ENCODE measurements around the gene BAD.

Gene BAD

DNA sequence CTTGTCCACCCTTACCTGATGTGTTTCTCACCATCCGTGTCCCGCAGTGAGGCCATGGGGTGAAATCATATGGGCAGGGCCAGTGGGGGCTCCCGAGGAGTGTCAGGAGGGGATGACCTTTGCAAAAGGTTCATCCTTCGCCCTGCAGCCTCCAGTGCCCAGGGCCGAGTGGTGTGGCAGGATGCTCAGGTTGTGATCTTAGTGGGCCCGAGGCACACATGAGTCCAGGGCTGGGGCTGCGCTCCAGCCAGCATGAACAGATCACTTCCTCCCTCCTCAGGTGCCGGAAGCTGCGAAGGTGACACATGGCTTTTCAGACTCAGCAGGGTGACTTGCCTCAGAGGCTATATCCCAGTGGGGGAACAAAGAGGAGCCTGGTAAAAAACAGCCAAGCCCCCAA is 46.4 kb downstream of the BAD start:
- peaks cover 10% of the 10 kb centered on the region for H3K36me3 ChIP-seq (ENCODE audit: insufficient read depth, low read length)
- peaks cover 5% of the 10 kb centered on the region; the same call in 1 of the 2 replicates for H3K27me3 ChIP-seq (ENCODE audit: insufficient read depth, low read length)
- no peaks in the 10 kb centered on the region for H3K9me3 ChIP-seq (ENCODE audit: insufficient read depth, low read depth, low read length)
- 89% methylated on average over 9 of the region's 9 CpGs for WGBS
- H3K4me1 ChIP-seq (ENCODE audit: insufficient read depth, low read length), result peaks cover 10% of the 10 kb centered on the region; the same call in 1 of the 2 replicates
- no peak overlapping the region for H3K27ac ChIP-seq (ENCODE audit: low read depth, low read length)
- no peak overlapping the region for H3K4me3 ChIP-seq (ENCODE audit: low read length)
- H3K9ac ChIP-seq (ENCODE audit: low read depth, low read length), result no peak overlapping the region

DNA sequence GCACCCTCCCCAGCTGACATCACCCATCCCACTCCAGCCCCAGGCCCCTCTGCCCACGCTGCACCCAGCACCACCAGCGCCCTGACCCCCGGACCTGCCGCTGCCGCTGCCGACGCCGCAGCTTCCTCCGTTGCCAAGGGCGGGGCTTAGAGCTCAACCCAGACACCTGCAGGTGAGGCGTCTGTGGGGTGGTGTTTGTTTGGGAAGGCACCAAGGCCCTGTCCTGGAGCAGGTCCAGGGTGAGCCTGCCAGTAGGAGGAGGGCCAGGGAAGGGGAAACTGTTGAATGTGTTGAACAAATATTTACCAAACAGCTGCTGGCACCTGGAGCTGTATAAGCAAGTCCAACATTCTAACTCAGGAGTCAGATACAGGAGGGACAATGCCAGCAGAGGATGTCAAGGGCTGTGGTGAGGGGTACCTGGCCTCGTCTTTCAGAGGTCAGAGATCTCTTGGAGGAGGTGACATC is 46.9 kb downstream of the BAD start:
- H3K4me1 ChIP-seq (ENCODE audit: insufficient read depth, low read length), result peaks cover 8% of the 10 kb centered on the region; the same call in 1 of the 2 replicates
- H3K36me3 ChIP-seq (ENCODE audit: insufficient read depth, low read length), result peaks cover 9% of the 10 kb centered on the region
- no peak overlapping the region for H3K27ac ChIP-seq (ENCODE audit: low read depth, low read length)
- no peak overlapping the region for H3K4me3 ChIP-seq (ENCODE audit: low read length)
- no peaks in the 10 kb centered on the region for H3K9me3 ChIP-seq (ENCODE audit: insufficient read depth, low read depth, low read length)
- peaks cover 11% of the 10 kb centered on the region; the same call in 1 of the 2 replicates for H3K27me3 ChIP-seq (ENCODE audit: insufficient read depth, low read length)
- H3K9ac ChIP-seq (ENCODE audit: low read depth, low read length), result no peak overlapping the region
- 88% methylated on average over 12 of the region's 12 CpGs for WGBS

DNA sequence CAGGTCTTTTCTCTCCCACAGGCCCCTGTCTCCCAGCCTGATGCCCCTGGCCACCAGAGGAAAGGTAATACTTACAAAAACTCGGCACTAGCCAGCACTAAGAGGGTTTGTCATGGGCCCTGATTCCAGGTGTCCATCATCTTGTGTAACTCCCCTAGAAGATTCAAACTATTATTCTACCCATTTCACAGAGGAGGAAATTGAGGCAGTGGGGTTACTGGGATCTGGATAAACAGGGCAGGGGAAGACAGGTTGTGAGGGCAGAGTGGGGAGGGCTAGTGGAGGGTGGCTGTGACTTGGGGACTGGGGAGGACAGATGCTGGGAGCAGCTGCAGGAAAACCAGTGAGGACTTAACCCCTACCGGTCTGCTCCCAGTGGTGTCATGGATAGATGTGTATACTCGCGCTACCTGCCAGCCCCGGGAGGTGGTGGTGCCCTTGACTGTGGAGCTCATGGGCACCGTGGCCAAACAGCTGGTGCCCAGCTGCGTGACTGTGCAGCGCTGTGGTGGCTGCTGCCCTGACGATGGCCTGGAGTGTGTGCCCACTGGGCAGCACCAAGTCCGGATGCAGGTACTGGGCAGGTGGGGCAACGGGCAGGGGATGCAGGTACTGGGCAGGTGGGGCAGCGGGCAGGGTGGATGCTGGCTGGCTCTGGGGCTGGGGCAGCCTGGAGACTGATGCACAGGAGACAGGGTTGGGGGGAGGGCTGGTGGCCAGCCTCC is 48.9 kb downstream of the BAD start:
- 96% methylated on average over 12 of the region's 12 CpGs for WGBS
- Histone ChIP-seq H3K9me3 (ENCODE audit: insufficient read depth, low read depth, low read length) (no peaks in the 10 kb centered on the region), H3K27ac (ENCODE audit: low read depth, low read length) (no peak overlapping the region), H3K4me1 (ENCODE audit: insufficient read depth, low read length) (peaks cover 7% of the 10 kb centered on the region; the same call in 1 of the 2 replicates), H3K9ac (ENCODE audit: low read depth, low read length) (peak overlapping the region; percentile 44; the same call in 1 of the 2 replicates), H3K4me3 (ENCODE audit: low read length) (peak overlapping the region; percentile 69), H3K36me3 (ENCODE audit: insufficient read depth, low read length) (peaks cover 9% of the 10 kb centered on the region), H3K27me3 (ENCODE audit: insufficient read depth, low read length) (peaks cover 15% of the 10 kb centered on the region; the same call in 1 of the 2 replicates)

DNA sequence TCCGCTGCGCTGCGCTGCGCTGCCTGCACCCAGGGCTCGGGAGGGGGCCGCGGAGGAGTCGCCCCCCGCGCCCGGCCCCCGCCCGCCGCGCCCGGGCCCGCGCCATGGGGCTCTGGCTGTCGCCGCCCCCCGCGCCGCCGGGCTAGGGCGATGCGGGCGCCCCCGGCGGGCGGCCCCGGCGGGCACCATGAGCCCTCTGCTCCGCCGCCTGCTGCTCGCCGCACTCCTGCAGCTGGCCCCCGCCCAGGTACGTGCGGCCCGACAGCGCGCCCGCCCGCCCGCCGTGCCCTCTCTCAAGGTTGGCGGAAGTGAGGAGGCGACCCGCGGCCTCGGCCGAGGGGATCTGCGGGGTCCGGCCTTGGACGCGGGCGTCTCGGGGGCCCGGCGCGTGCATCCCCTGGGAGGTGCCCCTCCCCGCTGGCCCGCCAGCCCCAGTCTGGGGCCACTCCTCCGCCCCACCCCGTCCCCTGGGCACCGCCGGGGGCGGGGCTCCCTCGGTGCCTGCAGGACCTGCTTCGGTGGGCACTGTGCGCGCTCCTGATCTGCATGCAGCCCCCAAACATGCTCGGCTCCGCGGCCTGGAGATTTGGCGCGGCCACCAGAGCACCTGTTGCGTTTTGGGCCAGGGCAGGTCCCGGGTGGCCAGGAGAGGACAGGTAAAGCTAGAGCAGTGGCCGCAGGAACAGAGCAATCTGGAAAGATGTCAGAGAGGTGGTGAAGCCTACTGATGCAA is 49.7 kb downstream of the BAD start:
- peaks cover 15% of the 10 kb centered on the region; the same call in 1 of the 2 replicates for H3K27me3 ChIP-seq (ENCODE audit: insufficient read depth, low read length)
- peak overlapping the region; percentile 44; the same call in 1 of the 2 replicates for H3K9ac ChIP-seq (ENCODE audit: low read depth, low read length)
- no peak overlapping the region for H3K27ac ChIP-seq (ENCODE audit: low read depth, low read length)
- peaks cover 9% of the 10 kb centered on the region for H3K36me3 ChIP-seq (ENCODE audit: insufficient read depth, low read length)
- no peaks in the 10 kb centered on the region for H3K9me3 ChIP-seq (ENCODE audit: insufficient read depth, low read depth, low read length)
- 0 out of 2 replicates have a peak, but pooled peaks cover under 1% of the 10 kb centered on the region for H3K4me1 ChIP-seq (ENCODE audit: insufficient read depth, low read length)
- WGBS, result 2% methylated on average over 80 of the region's 80 CpGs
- peak overlapping the region; percentile 69 for H3K4me3 ChIP-seq (ENCODE audit: low read length)

DNA sequence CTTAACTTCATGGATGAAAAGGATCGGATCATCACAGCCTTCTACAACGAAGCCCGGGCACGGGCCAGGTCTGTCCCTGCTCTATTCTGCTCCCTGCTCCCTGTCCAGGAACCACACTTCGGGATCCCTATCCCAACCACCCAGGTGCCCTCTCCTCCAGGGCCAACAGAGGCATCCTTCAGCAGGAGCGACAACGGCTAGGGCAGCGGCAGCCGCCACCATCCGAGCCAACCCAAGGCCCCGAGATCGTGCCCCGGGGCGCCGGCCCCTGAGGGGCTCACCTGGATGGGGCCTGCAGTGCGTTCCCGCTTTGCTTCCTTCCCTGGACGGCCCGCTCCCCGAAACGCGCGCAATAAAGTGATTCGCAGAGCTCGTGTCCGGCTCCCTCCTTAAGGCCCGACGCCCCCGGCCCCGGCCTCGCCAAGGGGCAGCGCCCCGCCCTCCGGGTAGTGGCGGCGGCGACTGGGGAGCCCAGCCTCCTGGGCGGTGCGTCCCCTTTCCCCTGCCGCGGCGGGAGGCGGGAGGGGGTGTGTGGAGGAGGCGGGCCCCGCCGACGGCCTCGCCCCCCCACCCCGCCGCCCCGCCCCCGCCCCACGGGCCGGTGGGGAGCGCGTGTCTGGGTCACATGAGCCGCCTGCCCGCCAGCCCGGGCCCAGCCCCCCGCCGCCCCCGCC is 50.4 kb downstream of the BAD start, which contains the start of gene VEGFB:
VEGFB (plus strand) TSS at position 672 of the 674 bp plus-strand sequence. CDS start 250 bp downstream, outside the sequence.
- Histone ChIP-seq H3K27ac (ENCODE audit: low read depth, low read length) (no peak within 1 kb of the TSS), H3K4me3 (ENCODE audit: low read length) (peak within 1 kb of the TSS; percentile 69), H3K27me3 (ENCODE audit: insufficient read depth, low read length) (peaks cover 15% of the 10 kb centered on the region; the same call in 1 of the 2 replicates), H3K36me3 (ENCODE audit: insufficient read depth, low read length) (peaks cover 8% of the 10 kb centered on the region), H3K9ac (ENCODE audit: low read depth, low read length) (peak within 1 kb of the TSS; percentile 44; the same call in 1 of the 2 replicates), H3K4me1 (ENCODE audit: insufficient read depth, low read length) (no peaks in the 10 kb centered on the region; the same call in 1 of the 2 replicates), H3K9me3 (ENCODE audit: insufficient read depth, low read depth, low read length) (no peaks in the 10 kb centered on the region)
- 3% methylated on average over 54 of the region's 62 CpGs for WGBS

DNA sequence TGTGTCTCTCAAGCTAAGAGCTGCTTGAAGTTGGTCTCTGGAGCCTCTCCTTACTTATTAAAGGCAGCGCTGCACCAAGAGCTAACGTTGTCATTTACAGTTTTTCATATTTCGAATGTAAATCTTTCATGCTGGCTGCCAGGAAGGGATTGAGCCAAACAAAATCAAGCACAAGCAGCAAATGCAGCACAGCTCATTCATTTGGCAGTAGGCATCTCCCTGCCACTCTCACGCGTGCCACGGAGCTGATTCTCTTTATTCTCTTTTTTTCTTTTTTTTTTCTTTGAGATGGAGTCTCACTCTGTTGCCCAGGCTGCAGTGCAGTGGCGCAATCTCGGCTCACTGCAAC is 51.5 kb downstream of the BAD start:
- Histone ChIP-seq H3K27ac (ENCODE audit: low read depth, low read length) (no peak overlapping the region), H3K9ac (ENCODE audit: low read depth, low read length) (no peak overlapping the region), H3K4me3 (ENCODE audit: low read length) (no peak overlapping the region), H3K4me1 (ENCODE audit: insufficient read depth, low read length) (no peaks in the 10 kb centered on the region; the same call in 1 of the 2 replicates), H3K36me3 (ENCODE audit: insufficient read depth, low read length) (no peaks in the 10 kb centered on the region; the same call in 1 of the 2 replicates), H3K27me3 (ENCODE audit: insufficient read depth, low read length) (peaks cover 15% of the 10 kb centered on the region; the same call in 1 of the 2 replicates), H3K9me3 (ENCODE audit: insufficient read depth, low read depth, low read length) (no peaks in the 10 kb centered on the region)
- WGBS, result 92% methylated on average over 8 of the region's 8 CpGs

DNA sequence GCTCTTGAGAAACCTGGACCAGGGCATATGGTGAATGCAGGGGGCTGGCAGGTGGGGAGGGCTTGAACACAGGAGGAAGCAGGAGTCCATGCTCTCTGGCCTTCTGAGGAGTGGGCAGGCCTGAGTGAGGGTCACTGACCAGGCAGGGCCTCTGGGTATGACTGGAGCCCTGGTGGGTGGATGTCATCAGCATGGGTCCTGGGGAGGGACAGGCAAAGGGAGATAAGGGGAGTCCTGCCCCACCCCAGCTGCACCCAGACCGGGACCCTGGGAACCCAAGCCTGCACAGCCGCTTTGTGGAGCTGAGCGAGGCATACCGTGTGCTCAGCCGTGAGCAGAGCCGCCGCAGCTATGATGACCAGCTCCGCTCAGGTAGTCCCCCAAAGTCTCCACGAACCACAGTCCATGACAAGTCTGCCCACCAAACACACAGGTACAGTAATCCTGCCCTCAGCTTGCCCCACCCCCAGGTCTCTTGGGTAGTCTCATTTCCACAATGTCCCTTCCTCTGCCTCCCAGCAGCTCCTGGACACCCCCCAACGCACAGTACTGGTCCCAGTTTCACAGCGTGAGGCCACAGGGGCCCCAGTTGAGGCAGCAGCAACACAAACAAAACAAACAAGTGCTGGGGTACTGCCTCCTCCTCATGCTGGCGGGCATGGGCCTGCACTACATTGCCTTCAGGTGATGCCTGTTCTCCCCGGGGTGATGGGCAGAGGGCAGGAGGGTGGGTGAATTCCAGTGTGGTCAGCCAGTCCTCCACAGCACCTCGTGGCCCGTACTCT is 52.1 kb downstream of the BAD start:
- Histone ChIP-seq H3K27me3 (ENCODE audit: insufficient read depth, low read length) (peaks cover 15% of the 10 kb centered on the region; the same call in 1 of the 2 replicates), H3K36me3 (ENCODE audit: insufficient read depth, low read length) (no peaks in the 10 kb centered on the region; the same call in 1 of the 2 replicates), H3K4me3 (ENCODE audit: low read length) (no peak overlapping the region), H3K27ac (ENCODE audit: low read depth, low read length) (no peak overlapping the region), H3K4me1 (ENCODE audit: insufficient read depth, low read length) (no peaks in the 10 kb centered on the region; the same call in 1 of the 2 replicates), H3K9ac (ENCODE audit: low read depth, low read length) (no peak overlapping the region), H3K9me3 (ENCODE audit: insufficient read depth, low read depth, low read length) (no peaks in the 10 kb centered on the region)
- WGBS, result 93% methylated on average over 15 of the region's 15 CpGs

DNA sequence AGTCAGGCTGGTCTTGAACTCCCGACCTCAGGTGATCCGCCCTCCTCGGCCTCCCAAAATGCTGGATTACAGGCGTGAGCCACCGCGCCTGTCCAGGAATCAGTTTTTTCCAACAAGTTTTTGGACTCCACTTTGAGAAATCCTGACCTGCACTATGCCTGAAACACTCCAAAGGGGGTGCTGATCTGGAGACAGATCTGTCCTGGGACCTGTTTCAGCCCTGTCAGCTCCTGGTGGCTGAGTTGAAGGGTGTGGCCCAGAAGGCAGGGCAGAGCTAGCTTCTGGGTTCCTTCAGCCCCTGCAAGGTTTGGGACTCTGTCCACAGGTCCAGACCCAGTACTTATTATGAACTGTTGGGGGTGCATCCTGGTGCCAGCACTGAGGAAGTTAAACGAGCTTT is 52.9 kb downstream of the BAD start:
- WGBS, result 93% methylated on average over 7 of the region's 7 CpGs
- H3K27me3 ChIP-seq (ENCODE audit: insufficient read depth, low read length), result peaks cover 15% of the 10 kb centered on the region; the same call in 1 of the 2 replicates
- no peak overlapping the region for H3K4me3 ChIP-seq (ENCODE audit: low read length)
- H3K27ac ChIP-seq (ENCODE audit: low read depth, low read length), result no peak overlapping the region
- peaks cover 7% of the 10 kb centered on the region; the same call in 1 of the 2 replicates for H3K4me1 ChIP-seq (ENCODE audit: insufficient read depth, low read length)
- no peaks in the 10 kb centered on the region for H3K9me3 ChIP-seq (ENCODE audit: insufficient read depth, low read depth, low read length)
- no peaks in the 10 kb centered on the region for H3K36me3 ChIP-seq (ENCODE audit: insufficient read depth, low read length)
- H3K9ac ChIP-seq (ENCODE audit: low read depth, low read length), result no peak overlapping the region

DNA sequence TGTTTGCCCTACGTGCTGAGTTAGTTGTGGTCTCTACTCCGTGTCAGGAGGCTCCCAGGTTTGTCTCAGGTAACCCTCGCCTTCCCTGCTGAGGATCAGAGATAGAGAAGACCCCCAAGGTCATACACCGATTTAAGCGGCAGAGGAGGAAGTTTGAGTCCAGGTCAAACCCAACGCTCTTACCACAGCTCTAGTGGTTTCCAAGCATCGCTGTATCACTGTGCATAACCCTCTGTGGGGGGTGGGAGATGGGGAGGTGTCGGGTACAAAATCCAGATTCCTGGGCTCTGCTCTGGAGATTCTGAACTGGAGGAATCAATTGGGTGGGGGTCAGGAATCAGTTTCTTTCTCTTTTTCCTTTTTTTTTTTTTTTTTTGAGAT is 53.5 kb downstream of the BAD start:
- whole genome bisulfite sequencing, result 7% methylated on average over 8 of the region's 8 CpGs
- Histone ChIP-seq H3K4me3 (ENCODE audit: low read length) (peak overlapping the region; percentile 90), H3K4me1 (ENCODE audit: insufficient read depth, low read length) (peaks cover 7% of the 10 kb centered on the region; the same call in 1 of the 2 replicates), H3K9me3 (ENCODE audit: insufficient read depth, low read depth, low read length) (no peaks in the 10 kb centered on the region), H3K9ac (ENCODE audit: low read depth, low read length) (peak overlapping the region; percentile 71), H3K27ac (ENCODE audit: low read depth, low read length) (peak overlapping the region; percentile 67; the same call in 1 of the 2 replicates), H3K36me3 (ENCODE audit: insufficient read depth, low read length) (no peaks in the 10 kb centered on the region), H3K27me3 (ENCODE audit: insufficient read depth, low read length) (peaks cover 15% of the 10 kb centered on the region; the same call in 1 of the 2 replicates)

Data from HUES64 (cell line).